SK-N-SH treated with all-trans-retinoic acid at 6 μM for 48 hours (cell line): ENCODE measurements around the gene PTPRF.
"Not testable (repeated sequence)": the region's sequence is repeated elsewhere in the genome, so short reads cannot be mapped to it uniquely, and the experiment has no call there.

ENCODE experiments used
- ARNTL ChIP-seq: fragments of 450-650 bp; formaldehyde crosslinking; IDR thresholded peaks from 2 replicates; pipeline ENCODE4 v1.5.0; 2020; ENCODE audit warnings: low read depth, mild to moderate bottlenecking, moderate library complexity, borderline replicate concordance
- CREB5 ChIP-seq: fragments of 250-450 bp; sonication (Bioruptor Pico); IDR thresholded peaks from 2 replicates; pipeline ENCODE4 v1.5.1; 2020; ENCODE audit warnings: low read depth, mild to moderate bottlenecking, moderate library complexity
- CSDC2 ChIP-seq: fragments of 250-450 bp; sonication (Bioruptor Pico); IDR thresholded peaks from 2 replicates; pipeline ENCODE4 v1.5.0; 2020; ENCODE audit warnings: mild to moderate bottlenecking, moderate library complexity
- CSRNP3 ChIP-seq: fragments of 250-450 bp; sonication (Bioruptor Pico); IDR thresholded peaks from 2 replicates; pipeline ENCODE4 v1.5.1; 2021; ENCODE audit warnings: mild to moderate bottlenecking, moderate library complexity
- GLIS3 ChIP-seq: fragments of 250-450 bp; sonication (Bioruptor Pico); IDR thresholded peaks from 2 replicates; pipeline ENCODE4 v1.5.0; 2020; ENCODE audit warnings: mild to moderate bottlenecking, moderate library complexity
- ISL1 ChIP-seq: fragments of 250-450 bp; sonication (Bioruptor Pico); IDR thresholded peaks from 2 replicates; pipeline ENCODE4 v2.1.2; 2022; ENCODE audit warnings: mild to moderate bottlenecking, moderate library complexity
- OSR1 ChIP-seq: fragments of 250-450 bp; sonication (Bioruptor Pico); IDR thresholded peaks from 2 replicates; pipeline ENCODE4 v1.8.0; 2022; ENCODE audit warnings: moderate library complexity, mild to moderate bottlenecking, inconsistent platforms
- PPARA ChIP-seq: fragments of 250-450 bp; sonication (Bioruptor Pico); IDR thresholded peaks from 2 replicates; pipeline ENCODE4 v1.5.0; 2020; ENCODE audit warnings: mild to moderate bottlenecking, borderline replicate concordance
- TOX ChIP-seq: fragments of 250-450 bp; sonication (Bioruptor Pico); IDR thresholded peaks from 2 replicates; pipeline ENCODE4 v1.8.0; 2021; ENCODE audit warnings: mild to moderate bottlenecking, moderate library complexity, borderline replicate concordance
- TSHZ2 ChIP-seq: fragments of 250-450 bp; sonication (Bioruptor Pico); IDR thresholded peaks from 2 replicates; pipeline ENCODE4 v1.5.0; 2020; ENCODE audit warnings: mild to moderate bottlenecking, moderate library complexity
- ZFP3 ChIP-seq: fragments of 250-450 bp; sonication (Bioruptor Pico); IDR thresholded peaks from 2 replicates; pipeline ENCODE4 v1.5.0; 2020; ENCODE audit warnings: mild to moderate bottlenecking, moderate library complexity
- ZNF8 ChIP-seq: fragments of 450-650 bp; formaldehyde crosslinking; IDR thresholded peaks from 2 replicates; pipeline ENCODE4 v1.5.0; 2020; ENCODE audit warnings: mild to moderate bottlenecking, moderate library complexity

- not testable (repeated sequence) for TF ChIP-seq ZNF8; TSHZ2 (CRISPR knock-in tag); ZFP3 (CRISPR knock-in tag); ARNTL (CRISPR knock-in tag); PPARA (CRISPR knock-in tag); CREB5 (CRISPR knock-in tag); TOX (CRISPR knock-in tag); GLIS3 (CRISPR knock-in tag); CSDC2 (CRISPR knock-in tag); OSR1 (CRISPR knock-in tag); ISL1 (CRISPR knock-in tag); CSRNP3 (CRISPR knock-in tag)
Measured at GRCh38 chr1:43647331-43647730, 116.6 kb downstream of the PTPRF start.
